HG02571 (cell line): ENCODE data around the gene B4GALT5.

Source experiments
- ATAC-seq: cut with Tn5 transposase; IDR thresholded peaks from one replicate; pipeline ENCODE4 v1.9.1; 2021; ENCODE audit warnings: mild to moderate bottlenecking, moderate library complexity; ENCODE audit not compliant: unreplicated experiment

The B4GALT5 gene

GRCh38 chr20:49589747-49590146 is 123.9 kb downstream of the B4GALT5 start:
- no peak for ATAC-seq

GRCh38 chr20:49587111-49587570 is 126.5 kb downstream of the B4GALT5 start:
- no peak for ATAC-seq

GRCh38 chr20:49585585-49586245 is 128.0 kb downstream of the B4GALT5 start:
- no peak for ATAC-seq

- ATAC-seq = no peak
Observed at GRCh38 chr20:49584418-49585382, 129.0 kb downstream of the B4GALT5 start.

GRCh38 chr20:49583669-49584417 is 129.8 kb downstream of the B4GALT5 start:
- ATAC-seq = no peak

GRCh38 chr20:49583343-49583668 is 130.4 kb downstream of the B4GALT5 start:
- no peak for ATAC-seq
